ENCODE measurements around the gene RHOBTB3. TPM values are rescaled to one million over a fixed set of nuclear protein-coding genes. Genes with fewer than 3 reads are reported as not detected.
A peak's percentile ranks its signal among the peaks of the same experiment; 100 is the strongest.
"Not testable (repeated sequence)": the region's sequence is repeated elsewhere in the genome, so short reads cannot be mapped to it uniquely, and the experiment has no call there.

The RHOBTB3 gene
- total RNA-seq, 1 donor from 2014 or later: 192 TPM

GRCh38 chr5:95808686-95809413 is 77.7 kb downstream of the RHOBTB3 start:
- intact Hi-C loops (cut with DNase I): no loop called here
- ATAC-seq: peak; percentile 97
- peak; percentile 80 for DNase-seq (ENCODE audit: low spot score)

GRCh38 chr5:95809414-95809960 is 78.4 kb downstream of the RHOBTB3 start:
- ATAC-seq (peak; percentile 41), DNase-seq (ENCODE audit: low spot score) (no peak)
- intact Hi-C loops (cut with DNase I): no loop called here

GRCh38 chr5:95810305-95811125 is 79.4 kb downstream of the RHOBTB3 start:
- intact Hi-C loops (cut with DNase I): no loop called here
- ATAC-seq: no peak
- no peak for DNase-seq (ENCODE audit: low spot score)

- intact Hi-C loops (cut with DNase I); ATAC-seq: not testable (repeated sequence)
Observed at GRCh38 chr5:95811126-95811423, 79.9 kb downstream of the RHOBTB3 start.

GRCh38 chr5:95811461-95812073 is 80.4 kb downstream of the RHOBTB3 start:
- intact Hi-C loops (cut with DNase I); DNase-seq (ENCODE audit: low spot score): not testable (repeated sequence)

More at GRCh38 chr5:95811126-95811423, 79.9 kb downstream of the RHOBTB3 start:
- DNase-seq (ENCODE audit: low spot score): not testable (repeated sequence)

GRCh38 chr5:95812074-95812471 is 80.9 kb downstream of the RHOBTB3 start:
- intact Hi-C loops (cut with DNase I): no loop called here
- DNase-seq (ENCODE audit: low spot score): no peak
- no peak for ATAC-seq

More at GRCh38 chr5:95811461-95812073, 80.4 kb downstream of the RHOBTB3 start:
- ATAC-seq: not testable (repeated sequence)

- intact Hi-C loops (cut with DNase I); ATAC-seq; DNase-seq (ENCODE audit: low spot score): not testable (repeated sequence)
Observed at GRCh38 chr5:95813035-95813434, 81.9 kb downstream of the RHOBTB3 start.

GRCh38 chr5:95815155-95815729 is 84.1 kb downstream of the RHOBTB3 start:
- no peak for DNase-seq (ENCODE audit: low spot score)
- intact Hi-C loops (cut with DNase I): no loop called here
- no peak for ATAC-seq

GRCh38 chr5:95816341-95816740 is 85.2 kb downstream of the RHOBTB3 start:
- DNase-seq (ENCODE audit: low spot score): no peak
- intact Hi-C loops (cut with DNase I): no loop called here
- no peak for ATAC-seq

GRCh38 chr5:95816776-95817175 is 85.6 kb downstream of the RHOBTB3 start:
- DNase-seq (ENCODE audit: low spot score) (no peak), ATAC-seq (no peak)
- intact Hi-C loops (cut with DNase I): no loop called here

GRCh38 chr5:95817430-95817829 is 86.3 kb downstream of the RHOBTB3 start:
- intact Hi-C loops (cut with DNase I): no loop called here
- DNase-seq (ENCODE audit: low spot score) (no peak), ATAC-seq (no peak)

- intact Hi-C loops (cut with DNase I): no loop called here
- ATAC-seq: peak; percentile 20
Observed at GRCh38 chr5:95818181-95819147, 87.3 kb downstream of the RHOBTB3 start.

GRCh38 chr5:95821110-95822021 is 90.2 kb downstream of the RHOBTB3 start:
- DNase-seq (ENCODE audit: low spot score) (no peak), ATAC-seq (no peak)
- intact Hi-C loops (cut with DNase I): no loop called here

More at GRCh38 chr5:95818181-95819147, 87.3 kb downstream of the RHOBTB3 start:
- no peak for DNase-seq (ENCODE audit: low spot score)

- ATAC-seq: peak; percentile 69
- no peak for DNase-seq (ENCODE audit: low spot score)
- intact Hi-C loops (cut with DNase I): no loop called here
Observed at GRCh38 chr5:95822043-95822541, 91.0 kb downstream of the RHOBTB3 start.

GRCh38 chr5:95822542-95823181 is 91.5 kb downstream of the RHOBTB3 start, which contains the start of gene GLRX:
TSS of gene GLRX (minus strand) at chr5:95822726. CDS start at chr5:95822662, 64 bp downstream.
- DNase-seq (ENCODE audit: low spot score): peak; percentile 76
- peak; percentile 78 for ATAC-seq
- intact Hi-C loops (cut with DNase I): no loop called here

- ATAC-seq: peak; percentile 8
- intact Hi-C loops (cut with DNase I): no loop called here
- DNase-seq (ENCODE audit: low spot score): no peak
Observed at GRCh38 chr5:95823218-95823737, 92.1 kb downstream of the RHOBTB3 start.

All from sciatic nerve (tissue), 2 donors.